Activated T-cell treated with anti-CD3 and anti-CD28 coated beads, Interleukin-2, amount 50 U/mL, for 72 hours (primary cell): ENCODE measurements around the gene NTRK2. TPM values are rescaled to one million over a fixed set of nuclear protein-coding genes. Genes with fewer than 3 reads are reported as not detected.

ENCODE experiments used
- ATAC-seq, 2 donors: fragments of 150-1000 bp; cut with Tn5 transposase; replicated peaks in 1 of 2; 2 replicates each; pipeline ENCODE4 v1.10.0; 2021; ENCODE audit warnings: moderate library complexity in 2 of 2, mild to moderate bottlenecking in 1 of 2
- DNase-seq, 2 donors: peaks; one replicate each; pipeline ENCODE4 v3.0.0; 2021 to 2022; ENCODE audit warnings: mixed read lengths in 1 of 2
- H3K27ac Mint-ChIP-seq: one replicate; pipeline ENCODE4 v1.8.0; 2022; ENCODE audit warnings: mild to moderate bottlenecking, moderate library complexity, mixed read lengths
- H3K27me3 Mint-ChIP-seq: one replicate; pipeline ENCODE4 v1.8.0; 2022; ENCODE audit warnings: low read depth, mixed read lengths
- H3K36me3 Mint-ChIP-seq, 2 donors: one replicate each; pipeline ENCODE4 v1.8.0; 2022; ENCODE audit warnings: mixed read lengths in 2 of 2, mild to moderate bottlenecking in 1 of 2; ENCODE audit not compliant: insufficient read depth in 2 of 2
- H3K4me1 Mint-ChIP-seq: one replicate; pipeline ENCODE4 v1.8.0; 2022; ENCODE audit warnings: low read depth, mixed read lengths
- H3K4me3 Mint-ChIP-seq, 2 donors: one replicate each; pipeline ENCODE4 v1.8.0; 2022; ENCODE audit warnings: mild to moderate bottlenecking in 2 of 2, mixed read lengths in 2 of 2, moderate library complexity in 2 of 2
- H3K9me3 Mint-ChIP-seq, 2 donors: one replicate each; pipeline ENCODE4 v1.8.0; 2022; ENCODE audit warnings: mixed read lengths in 2 of 2
- total RNA-seq, 2 donors: library from RNA; stranded (reverse); gene quantifications; one replicate each; pipeline ENCODE4 v1.2.3, GENCODE V29; 2022

The NTRK2 gene
- total RNA-seq, 2 donors from 2014 or later, result 0.41 to 3.3 TPM

GRCh38 chr9:84862810-84863287 is 193.3 kb downstream of the NTRK2 start:
- DNase-seq, result no peak

GRCh38 chr9:84863372-84863771 is 193.8 kb downstream of the NTRK2 start:
- ATAC-seq, result no peak
- H3K36me3 Mint-ChIP-seq, result no peaks in the 10 kb centered on the region

More at GRCh38 chr9:84862810-84863287, 193.3 kb downstream of the NTRK2 start:
- Mint-ChIP-seq H3K27ac (no peak overlapping the region), H3K4me1 (no peaks in the 10 kb centered on the region), H3K27me3 (peaks cover 5% of the 10 kb centered on the region), H3K36me3 (no peaks in the 10 kb centered on the region), H3K9me3 (peaks cover 0 to 3% of the 10 kb centered on the region in 2 donors), H3K4me3 (no peak overlapping the region)
- no peak for ATAC-seq

GRCh38 chr9:84866396-84867175 is 197.1 kb downstream of the NTRK2 start:
- no peak for DNase-seq
- H3K4me3 Mint-ChIP-seq, result no peak overlapping the region
- no peaks in the 10 kb centered on the region for H3K9me3 Mint-ChIP-seq
- no peaks in the 10 kb centered on the region for H3K4me1 Mint-ChIP-seq
- no peaks in the 10 kb centered on the region for H3K27me3 Mint-ChIP-seq
- no peak for ATAC-seq
- no peaks in the 10 kb centered on the region for H3K36me3 Mint-ChIP-seq
- H3K27ac Mint-ChIP-seq, result no peak overlapping the region

More at GRCh38 chr9:84863372-84863771, 193.8 kb downstream of the NTRK2 start:
- peaks cover 5% of the 10 kb centered on the region for H3K27me3 Mint-ChIP-seq
- no peak for DNase-seq
- peaks cover 0 to 1% of the 10 kb centered on the region in 2 donors for H3K9me3 Mint-ChIP-seq
- no peak overlapping the region for H3K4me3 Mint-ChIP-seq
- no peak overlapping the region for H3K27ac Mint-ChIP-seq
- no peaks in the 10 kb centered on the region for H3K4me1 Mint-ChIP-seq

GRCh38 chr9:84867186-84867585 is 197.7 kb downstream of the NTRK2 start:
- H3K27ac Mint-ChIP-seq, result no peak overlapping the region
- no peaks in the 10 kb centered on the region for H3K9me3 Mint-ChIP-seq
- no peak for ATAC-seq
- no peaks in the 10 kb centered on the region for H3K4me1 Mint-ChIP-seq
- DNase-seq, result no peak
- H3K27me3 Mint-ChIP-seq, result no peaks in the 10 kb centered on the region
- no peaks in the 10 kb centered on the region for H3K36me3 Mint-ChIP-seq
- H3K4me3 Mint-ChIP-seq, result no peak overlapping the region

GRCh38 chr9:84869091-84869490 is 199.6 kb downstream of the NTRK2 start:
- no peak overlapping the region for H3K27ac Mint-ChIP-seq
- H3K9me3 Mint-ChIP-seq, result no peaks in the 10 kb centered on the region
- DNase-seq (no peak), ATAC-seq (no peak)
- H3K4me3 Mint-ChIP-seq, result no peak overlapping the region
- H3K36me3 Mint-ChIP-seq, result no peaks in the 10 kb centered on the region
- H3K4me1 Mint-ChIP-seq, result no peaks in the 10 kb centered on the region
- H3K27me3 Mint-ChIP-seq, result no peaks in the 10 kb centered on the region

GRCh38 chr9:84871983-84872382 is 202.5 kb downstream of the NTRK2 start:
- H3K4me1 Mint-ChIP-seq, result no peaks in the 10 kb centered on the region
- H3K4me3 Mint-ChIP-seq, result no peak overlapping the region
- DNase-seq, result no peak
- ATAC-seq, result no peak
- H3K36me3 Mint-ChIP-seq, result no peaks in the 10 kb centered on the region
- no peaks in the 10 kb centered on the region for H3K9me3 Mint-ChIP-seq
- H3K27me3 Mint-ChIP-seq, result no peaks in the 10 kb centered on the region
- no peak overlapping the region for H3K27ac Mint-ChIP-seq

- Mint-ChIP-seq H3K36me3 (no peaks in the 10 kb centered on the region), H3K4me3 (no peak overlapping the region), H3K27ac (no peak overlapping the region), H3K9me3 (no peaks in the 10 kb centered on the region), H3K27me3 (no peaks in the 10 kb centered on the region), H3K4me1 (no peaks in the 10 kb centered on the region)
- ATAC-seq, result no peak
- DNase-seq, result no peak
These were observed 204.5 kb downstream of the NTRK2 start for GRCh38 chr9:84874022-84874421.

GRCh38 chr9:84874596-84874995 is 205.1 kb downstream of the NTRK2 start:
- ATAC-seq, result peak in 1 of 2 donors; percentile 44
- Mint-ChIP-seq H3K27ac (no peak overlapping the region), H3K36me3 (no peaks in the 10 kb centered on the region), H3K4me1 (no peaks in the 10 kb centered on the region), H3K4me3 (no peak overlapping the region), H3K9me3 (no peaks in the 10 kb centered on the region), H3K27me3 (no peaks in the 10 kb centered on the region)
- no peak for DNase-seq

GRCh38 chr9:84875193-84875592 is 205.7 kb downstream of the NTRK2 start:
- no peaks in the 10 kb centered on the region for H3K27me3 Mint-ChIP-seq
- ATAC-seq (peak in 1 of 2 donors; percentile 84), DNase-seq (peak in 1 of 2 donors; percentile 1)
- H3K9me3 Mint-ChIP-seq, result no peaks in the 10 kb centered on the region
- H3K27ac Mint-ChIP-seq, result no peak overlapping the region
- H3K4me1 Mint-ChIP-seq, result no peaks in the 10 kb centered on the region
- no peak overlapping the region for H3K4me3 Mint-ChIP-seq
- H3K36me3 Mint-ChIP-seq, result no peaks in the 10 kb centered on the region

- ATAC-seq (no peak), DNase-seq (no peak)
- H3K9me3 Mint-ChIP-seq, result no peaks in the 10 kb centered on the region
- H3K4me1 Mint-ChIP-seq, result no peaks in the 10 kb centered on the region
- H3K36me3 Mint-ChIP-seq, result no peaks in the 10 kb centered on the region
- H3K27me3 Mint-ChIP-seq, result no peaks in the 10 kb centered on the region
- H3K4me3 Mint-ChIP-seq, result no peak overlapping the region
- no peak overlapping the region for H3K27ac Mint-ChIP-seq
These were observed 210.1 kb downstream of the NTRK2 start for GRCh38 chr9:84879631-84880030.

GRCh38 chr9:84880835-84881234 is 211.3 kb downstream of the NTRK2 start:
- H3K9me3 Mint-ChIP-seq, result no peaks in the 10 kb centered on the region
- H3K4me3 Mint-ChIP-seq, result no peak overlapping the region
- ATAC-seq (no peak), DNase-seq (no peak)
- H3K27ac Mint-ChIP-seq, result no peak overlapping the region
- H3K36me3 Mint-ChIP-seq, result no peaks in the 10 kb centered on the region
- H3K27me3 Mint-ChIP-seq, result no peaks in the 10 kb centered on the region
- H3K4me1 Mint-ChIP-seq, result no peaks in the 10 kb centered on the region

GRCh38 chr9:84886866-84887265 is 217.3 kb downstream of the NTRK2 start:
- DNase-seq, result no peak
- H3K4me1 Mint-ChIP-seq, result no peaks in the 10 kb centered on the region
- H3K9me3 Mint-ChIP-seq, result no peaks in the 10 kb centered on the region
- no peaks in the 10 kb centered on the region for H3K36me3 Mint-ChIP-seq
- no peak overlapping the region for H3K4me3 Mint-ChIP-seq
- H3K27me3 Mint-ChIP-seq, result no peaks in the 10 kb centered on the region
- no peak overlapping the region for H3K27ac Mint-ChIP-seq
- no peak for ATAC-seq

GRCh38 chr9:84891924-84892323 is 222.4 kb downstream of the NTRK2 start:
- Mint-ChIP-seq H3K4me1 (no peaks in the 10 kb centered on the region), H3K9me3 (no peaks in the 10 kb centered on the region), H3K36me3 (no peaks in the 10 kb centered on the region), H3K4me3 (no peak overlapping the region), H3K27me3 (no peaks in the 10 kb centered on the region), H3K27ac (no peak overlapping the region)
- DNase-seq (no peak), ATAC-seq (no peak)
